CD14-positive monocyte (primary cell): ENCODE results near the gene GPR143. TPM values are rescaled to one million over a fixed set of nuclear protein-coding genes. Genes with fewer than 3 reads are reported as not detected.
A peak's percentile ranks its signal among the peaks of the same experiment; 100 is the strongest.

Experiments used
- DNase-seq, 3 donors: peaks; one replicate each; pipeline ENCODE4 v3.0.0-alpha.2; 2011 to 2022
- H2AFZ ChIP-seq: 2 replicates; pipeline ENCODE4 v1.6.0; 2012; ENCODE audit warnings: mild to moderate bottlenecking, low read depth, low read length, inconsistent platforms; ENCODE audit not compliant: insufficient read depth, poor library complexity, severe bottlenecking
- H3K27ac ChIP-seq, 2 donors: 1 replicate in 1 of 2; 2 replicates in 1 of 2; pipeline ENCODE4 v1.5.1; 2012 to 2013; ENCODE audit warnings: low read length in 2 of 2, control low read depth in 1 of 2, inconsistent platforms in 1 of 2, low read depth in 1 of 2, mild to moderate bottlenecking in 1 of 2
- H3K27me3 ChIP-seq, 2 donors: one replicate each; pipeline versions ENCODE4 v1.6.0 to v1.6.1; 2011 to 2013; ENCODE audit warnings: low read length in 2 of 2; ENCODE audit not compliant: control insufficient read depth in 2 of 2, insufficient read depth in 2 of 2
- H3K36me3 ChIP-seq, 2 donors: replicated peaks in 1 of 2; 1 replicate in 1 of 2; 2 replicates in 1 of 2; pipeline versions ENCODE4 v1.5.1 to v1.6.1; 2012 to 2013; ENCODE audit warnings: low read length in 2 of 2, control low read depth in 1 of 2, inconsistent platforms in 1 of 2, mild to moderate bottlenecking in 1 of 2; ENCODE audit not compliant: insufficient read depth in 2 of 2, control insufficient read depth in 1 of 2
- H3K4me1 ChIP-seq, 2 donors: 1 replicate in 1 of 2; 2 replicates in 1 of 2; pipeline versions ENCODE4 v1.5.1 to v1.6.1; 2012 to 2013; ENCODE audit warnings: low read length in 2 of 2, control low read depth in 1 of 2, inconsistent platforms in 1 of 2, mild to moderate bottlenecking in 1 of 2, moderate library complexity in 1 of 2; ENCODE audit not compliant: insufficient read depth in 2 of 2, control insufficient read depth in 1 of 2
- H3K4me2 ChIP-seq: replicated peaks from 2 replicates; pipeline ENCODE3; 2012; ENCODE audit warnings: low read length, moderate library complexity, mild to moderate bottlenecking; ENCODE audit not compliant: poor library complexity, severe bottlenecking; ENCODE audit errors: extremely low read depth
- H3K4me3 ChIP-seq, 3 experiments: fragments of 200-600 bp in 1 of 3; sonication (generic) in 1 of 3; replicated peaks in 1 of 3; 1 replicate in 2 of 3; 2 replicates in 1 of 3; pipeline ENCODE4 v1.5.1; 2011 to 2013; ENCODE audit warnings: low read length in 3 of 3, mild to moderate bottlenecking in 3 of 3, control low read depth in 2 of 3, low read depth in 2 of 3, inconsistent platforms in 1 of 3, moderate library complexity in 1 of 3
- H3K79me2 ChIP-seq: 2 replicates; pipeline ENCODE4 v1.6.0; 2012; ENCODE audit warnings: mild to moderate bottlenecking, control low read depth, inconsistent platforms, low read length, moderate library complexity; ENCODE audit not compliant: insufficient read depth
- H3K9ac ChIP-seq: 2 replicates; pipeline ENCODE4 v1.6.0; 2017; ENCODE audit warnings: low read length, mild to moderate bottlenecking; ENCODE audit not compliant: insufficient read depth, poor library complexity, severe bottlenecking
- H3K9me3 ChIP-seq, 2 donors: replicated peaks in 1 of 2; 1 replicate in 1 of 2; 2 replicates in 1 of 2; pipeline versions ENCODE4 v1.5.1 to v1.6.1; 2012 to 2013; ENCODE audit warnings: low read length in 2 of 2, control low read depth in 1 of 2; ENCODE audit not compliant: control insufficient read depth in 1 of 2, insufficient read depth in 1 of 2
- H4K20me1 ChIP-seq: 2 replicates; pipeline ENCODE4 v1.6.0; 2012; ENCODE audit warnings: mild to moderate bottlenecking, low read length, control low read depth, moderate library complexity; ENCODE audit not compliant: insufficient read depth
- H3K27ac Mint-ChIP-seq, 7 donors: one replicate each; pipeline ENCODE4 v1.8.0; 2020; ENCODE audit warnings: mild to moderate bottlenecking in 7 of 7, mixed read lengths in 7 of 7, moderate library complexity in 6 of 7, inconsistent platforms in 2 of 7
- H3K27me3 Mint-ChIP-seq, 3 donors: one replicate each; pipeline ENCODE4 v1.8.0; 2021 to 2022; ENCODE audit warnings: low read depth in 3 of 3, mild to moderate bottlenecking in 3 of 3, mixed read lengths in 3 of 3, moderate library complexity in 3 of 3, inconsistent platforms in 1 of 3
- H3K36me3 Mint-ChIP-seq, 2 donors: one replicate each; pipeline ENCODE4 v1.8.0; 2020; ENCODE audit warnings: mixed read lengths in 2 of 2, inconsistent platforms in 1 of 2, mild to moderate bottlenecking in 1 of 2
- H3K4me1 Mint-ChIP-seq: one replicate; pipeline ENCODE4 v1.8.0; 2020; ENCODE audit warnings: mild to moderate bottlenecking, mixed read lengths
- H3K4me3 Mint-ChIP-seq, 2 donors: one replicate each; pipeline ENCODE4 v1.8.0; 2020; ENCODE audit warnings: mild to moderate bottlenecking in 2 of 2, mixed read lengths in 2 of 2, moderate library complexity in 1 of 2
- H3K9me3 Mint-ChIP-seq, 7 donors: one replicate each; pipeline ENCODE4 v1.8.0; 2020 to 2022; ENCODE audit warnings: mixed read lengths in 7 of 7, mild to moderate bottlenecking in 6 of 7, moderate library complexity in 6 of 7, inconsistent platforms in 2 of 7
- WGBS: methylation state at CpG from one replicate; pipeline ENCODE4 v1.1.5; 2013; ENCODE audit warnings: missing lambda C conversion rate; ENCODE audit not compliant: insufficient coverage; 5-methylcytosine and 5-hydroxymethylcytosine counted together
- intact Hi-C, 2 donors: fragments of 100-400 bp; cut with micrococcal nuclease; formaldehyde crosslinking; loops; one replicate each; pipeline versions ENCODE4 v1.15.0 to v1.15.1; 2023
- polyA plus RNA-seq, 3 donors: library from polyadenylated mRNA; depleted of rRNA in 1 of 3; unstranded in 2 of 3; stranded (reverse) in 1 of 3; fragments of 300-500 nt in 2 of 3; fragments of >200 nt in 1 of 3; fragmentation: Illumina TruSeq in 2 of 3; gene quantifications; 1 replicate in 2 of 3; 2 replicates in 1 of 3; pipeline ENCODE4 v1.2.3, GENCODE V29; 2012 to 2021
- TF ChIP-seq, protein P1 (sequence below): fragments of 200-600 bp; IDR thresholded peaks from one replicate; pipeline ENCODE4 v1.8.0; 2022; ENCODE audit warnings: antibody characterized with exemption, mild to moderate bottlenecking

GPR143 gene
- polyA plus RNA-seq, 3 donors: not detected

DNA sequence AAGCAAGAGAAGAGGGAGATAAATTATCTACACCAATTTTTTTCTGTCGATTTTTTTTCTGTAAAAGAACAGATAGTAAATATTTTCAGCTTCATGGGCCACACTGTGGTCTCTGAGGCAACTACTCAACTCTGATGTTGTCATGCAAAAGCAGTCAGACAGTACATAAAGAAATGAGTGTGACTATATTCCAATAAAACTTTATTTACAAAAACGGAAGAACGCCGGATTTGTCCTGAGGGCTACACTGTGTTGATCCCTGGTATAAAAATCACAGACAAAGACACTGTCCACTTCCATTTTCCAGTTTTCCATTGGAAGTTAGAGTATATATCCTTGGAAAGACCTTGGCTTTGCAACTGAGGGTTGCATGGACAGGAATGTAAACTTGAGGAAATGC lies 18.0 kb downstream of the GPR143 start:
- TF ChIP-seq, protein P1, sequence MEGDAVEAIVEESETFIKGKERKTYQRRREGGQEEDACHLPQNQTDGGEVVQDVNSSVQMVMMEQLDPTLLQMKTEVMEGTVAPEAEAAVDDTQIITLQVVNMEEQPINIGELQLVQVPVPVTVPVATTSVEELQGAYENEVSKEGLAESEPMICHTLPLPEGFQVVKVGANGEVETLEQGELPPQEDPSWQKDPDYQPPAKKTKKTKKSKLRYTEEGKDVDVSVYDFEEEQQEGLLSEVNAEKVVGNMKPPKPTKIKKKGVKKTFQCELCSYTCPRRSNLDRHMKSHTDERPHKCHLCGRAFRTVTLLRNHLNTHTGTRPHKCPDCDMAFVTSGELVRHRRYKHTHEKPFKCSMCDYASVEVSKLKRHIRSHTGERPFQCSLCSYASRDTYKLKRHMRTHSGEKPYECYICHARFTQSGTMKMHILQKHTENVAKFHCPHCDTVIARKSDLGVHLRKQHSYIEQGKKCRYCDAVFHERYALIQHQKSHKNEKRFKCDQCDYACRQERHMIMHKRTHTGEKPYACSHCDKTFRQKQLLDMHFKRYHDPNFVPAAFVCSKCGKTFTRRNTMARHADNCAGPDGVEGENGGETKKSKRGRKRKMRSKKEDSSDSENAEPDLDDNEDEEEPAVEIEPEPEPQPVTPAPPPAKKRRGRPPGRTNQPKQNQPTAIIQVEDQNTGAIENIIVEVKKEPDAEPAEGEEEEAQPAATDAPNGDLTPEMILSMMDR: no peak
- no peak overlapping the region for H3K27ac Mint-ChIP-seq
- intact Hi-C loops: no loop called here
- no peaks in the 10 kb centered on the region for H3K79me2 ChIP-seq
- H4K20me1 ChIP-seq: no peaks in the 10 kb centered on the region
- H3K4me3 Mint-ChIP-seq: no peak overlapping the region
- DNase-seq: no peak
- H3K9me3 Mint-ChIP-seq: peaks cover 4 to 19% (median 12%) of the 10 kb centered on the region in 7 donors
- peaks cover 12 to 36% (median 15%) of the 10 kb centered on the region in 3 donors for H3K27me3 Mint-ChIP-seq
- no CpG with 5 or more reads among the region's 4 CpGs for WGBS
- H3K4me1 ChIP-seq: peaks cover 9 to 11% of the 10 kb centered on the region in 2 donors
- H3K27me3 ChIP-seq: peaks cover 3 to 17% of the 10 kb centered on the region in 2 donors
- H3K4me2 ChIP-seq: no peak overlapping the region
- H3K27ac ChIP-seq: no peak overlapping the region
- H2AFZ ChIP-seq: no peak overlapping the region
- H3K36me3 Mint-ChIP-seq: no peaks in the 10 kb centered on the region
- no peak overlapping the region for H3K9ac ChIP-seq
- peaks cover 5 to 6% of the 10 kb centered on the region in 2 donors for H3K9me3 ChIP-seq
- no peaks in the 10 kb centered on the region for H3K36me3 ChIP-seq
- peaks cover 20% of the 10 kb centered on the region for H3K4me1 Mint-ChIP-seq
- H3K4me3 ChIP-seq: no peak overlapping the region

DNA sequence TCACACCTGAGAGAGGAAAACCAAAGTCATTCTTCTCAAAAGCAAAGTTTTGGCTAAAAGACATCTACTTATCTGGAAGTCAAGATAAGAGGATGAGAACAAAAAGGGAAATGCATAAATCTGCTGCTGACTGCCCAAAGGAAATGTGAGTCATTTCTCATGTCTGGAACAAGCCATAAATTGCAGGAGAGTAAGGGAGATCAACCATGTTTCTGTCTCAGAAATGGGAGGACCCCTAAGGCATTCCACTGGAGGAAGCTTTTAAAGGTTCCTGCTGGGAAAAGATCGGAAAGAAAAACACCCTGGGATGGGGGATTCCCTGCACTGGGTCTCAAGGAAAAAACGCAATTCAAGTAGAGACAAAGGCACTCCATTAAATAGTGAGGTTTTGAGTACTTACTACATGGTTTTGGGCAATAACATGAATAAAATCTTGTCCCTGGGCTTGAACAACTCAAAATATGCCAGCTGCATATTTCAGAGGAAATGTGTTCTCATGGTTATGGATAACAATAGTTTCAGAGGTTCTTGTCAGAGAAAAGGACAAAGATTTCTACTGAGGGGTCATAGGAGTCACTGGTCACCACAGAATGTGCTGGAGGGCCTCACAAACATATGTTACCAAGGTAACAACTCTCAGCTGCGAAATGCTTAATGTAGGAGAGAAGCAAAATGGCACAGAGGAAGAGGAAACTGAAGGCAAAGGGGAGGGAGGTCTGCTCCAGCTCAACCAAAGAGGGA lies 19.3 kb downstream of the GPR143 start:
- intact Hi-C loops: no loop called here
- H3K4me3 ChIP-seq: no peak overlapping the region
- peak in 2 of 3 donors; percentile 2 to 6 for DNase-seq
- peaks cover 9 to 11% of the 10 kb centered on the region in 2 donors for H3K4me1 ChIP-seq
- H3K27ac Mint-ChIP-seq: no peak overlapping the region
- H3K9ac ChIP-seq: no peak overlapping the region
- no peak overlapping the region for H2AFZ ChIP-seq
- peaks cover 4 to 19% (median 13%) of the 10 kb centered on the region in 7 donors for H3K9me3 Mint-ChIP-seq
- no CpG with 5 or more reads among the region's 3 CpGs for WGBS
- peaks cover 5 to 6% of the 10 kb centered on the region in 2 donors for H3K9me3 ChIP-seq
- peak overlapping the region in 1 of 2 donors; percentile 69 for H3K4me3 Mint-ChIP-seq
- no peaks in the 10 kb centered on the region for H3K79me2 ChIP-seq
- TF ChIP-seq, protein P1: no peak
- H3K27ac ChIP-seq: no peak overlapping the region
- H3K27me3 ChIP-seq: peaks cover 3 to 14% of the 10 kb centered on the region in 2 donors
- no peaks in the 10 kb centered on the region for H4K20me1 ChIP-seq
- H3K36me3 ChIP-seq: no peaks in the 10 kb centered on the region
- H3K36me3 Mint-ChIP-seq: no peaks in the 10 kb centered on the region
- H3K4me2 ChIP-seq: no peak overlapping the region
- peaks cover 20% of the 10 kb centered on the region for H3K4me1 Mint-ChIP-seq
- H3K27me3 Mint-ChIP-seq: peaks cover 11 to 35% (median 14%) of the 10 kb centered on the region in 3 donors
